ENCODE measurements around the gene FOXF2. TPM values are rescaled to one million over a fixed set of nuclear protein-coding genes. Genes with fewer than 3 reads are reported as not detected.

Gene FOXF2
- total and polyA plus RNA-seq, 2 of the 4 experiments (the other 2 are of a cell fraction): 2.5 to 16.3 TPM

- Histone ChIP-seq H3K14ac (replicated peaks; ENCODE audit: low read depth, low read length) (no peak overlapping the region), H4K20me1 (ENCODE audit: insufficient read depth, low read length) (no peaks in the 10 kb centered on the region), H2BK20ac (ENCODE audit: low read depth, low read length) (no peak overlapping the region), H4K8ac (ENCODE audit: low read depth in 2 of 2, low read length in 2 of 2) (no peak overlapping the region), H3K79me1 (ENCODE audit: low read depth in 1 of 2, low read length in 2 of 2) (no peaks in the 10 kb centered on the region), H2AFZ (replicated peaks; ENCODE audit: low read length, poor library complexity) (no peak overlapping the region), H2BK120ac (ENCODE audit: low read depth, low read length) (no peak overlapping the region), H3K36me3 (ENCODE audit: control insufficient read depth, insufficient read depth, low read length) (no peaks in the 10 kb centered on the region), H3K9me1 (ENCODE audit: insufficient read depth, low read length) (0 out of 2 replicates have a peak, but pooled peaks cover 4% of the 10 kb centered on the region), H3K4me3 (ENCODE audit: insufficient read depth, low read depth, low read length) (no peak overlapping the region), H3K4ac (ENCODE audit: low read depth, low read length) (no peak overlapping the region), H2BK5ac (ENCODE audit: low read depth, low read length, poor library complexity, severe bottlenecking) (no peak overlapping the region), H3K18ac (ENCODE audit: low read depth, low read length) (no peak overlapping the region), H3K27me3 (ENCODE audit: control insufficient read depth, insufficient read depth, low read length) (no peaks in the 10 kb centered on the region), H3K56ac (ENCODE audit: extremely low read depth, insufficient read depth, low read length) (no peak overlapping the region), H4K5ac (ENCODE audit: low read depth, low read length) (no peak overlapping the region), H2AK5ac (ENCODE audit: low read depth, low read length) (no peak overlapping the region), H3K9ac (ENCODE audit: low read depth, low read length) (no peak overlapping the region), H2AK9ac (replicated peaks; ENCODE audit: low read depth, low read length, poor library complexity) (no peak overlapping the region), H3K23ac (ENCODE audit: low read depth, low read length) (no peak overlapping the region), H3K27ac (ENCODE audit: insufficient read depth, low read length) (no peak overlapping the region), H3K9me3 (ENCODE audit: control insufficient read depth, insufficient read depth, low read length) (peaks cover 6% of the 10 kb centered on the region; the same call in 1 of the 2 replicates), H4K91ac (ENCODE audit: insufficient read depth, low read depth, low read length) (no peak overlapping the region), H3K4me1 (ENCODE audit: control insufficient read depth, insufficient read depth, low read length) (peaks cover 7% of the 10 kb centered on the region), H2BK15ac (ENCODE audit: low read depth, low read length) (no peak overlapping the region), H3K4me2 (ENCODE audit: low read depth, low read length) (no peak overlapping the region)
- 100% methylated on average over 1 of the region's 3 CpGs; no CpG with 5 or more reads in 1 of the 2 experiments for WGBS, 2 experiments (ENCODE audit: extremely low coverage in 2 of 2, insufficient read length in 1 of 2)
- intact Hi-C loops (cut with micrococcal nuclease) (no loop called here), dilution Hi-C loops (cut with HindIII; ENCODE audit: low sequenced_read_pairs, unreplicated experiment) (no loop called here), in situ Hi-C loops (cut with MboI; ENCODE audit: low sequenced_read_pairs) (no loop called here)
- CTCF ChIA-PET: no interaction called here
- BruUV-seq (replicated peaks): no TSS peak
- TF ChIP-seq CEBPB (IDR thresholded peaks at IDR 0.05; ENCODE audit: low read depth, low read length) (no peak), BHLHE40 (IDR thresholded peaks at IDR 0.05; ENCODE audit: low read depth, low read length) (no peak), MAFK (IDR thresholded peaks at IDR 0.05; ENCODE audit: low read depth, low read length) (no peak), FOS (IDR thresholded peaks at IDR 0.05; ENCODE audit: low read depth, low read length) (no peak), ELK1 (IDR thresholded peaks at IDR 0.05; ENCODE audit: borderline replicate concordance, low read depth, low read length) (no peak), RFX5 (IDR thresholded peaks at IDR 0.05; ENCODE audit: low read depth, low read length) (no peak), MAZ (IDR thresholded peaks at IDR 0.05; ENCODE audit: borderline replicate concordance, low read depth, low read length) (no peak), NFE2L2 (IDR thresholded peaks at IDR 0.05; ENCODE audit: low read depth, low read length) (no peak), CHD1 (IDR thresholded peaks at IDR 0.05; ENCODE audit: low read depth, low read length) (no peak), POLR2A (IDR thresholded peaks at IDR 0.05; ENCODE audit: low read depth, low read length) (no peak), RAD21 (IDR thresholded peaks at IDR 0.05; ENCODE audit: low read length) (no peak)
- TF ChIP-seq, protein P1, sequence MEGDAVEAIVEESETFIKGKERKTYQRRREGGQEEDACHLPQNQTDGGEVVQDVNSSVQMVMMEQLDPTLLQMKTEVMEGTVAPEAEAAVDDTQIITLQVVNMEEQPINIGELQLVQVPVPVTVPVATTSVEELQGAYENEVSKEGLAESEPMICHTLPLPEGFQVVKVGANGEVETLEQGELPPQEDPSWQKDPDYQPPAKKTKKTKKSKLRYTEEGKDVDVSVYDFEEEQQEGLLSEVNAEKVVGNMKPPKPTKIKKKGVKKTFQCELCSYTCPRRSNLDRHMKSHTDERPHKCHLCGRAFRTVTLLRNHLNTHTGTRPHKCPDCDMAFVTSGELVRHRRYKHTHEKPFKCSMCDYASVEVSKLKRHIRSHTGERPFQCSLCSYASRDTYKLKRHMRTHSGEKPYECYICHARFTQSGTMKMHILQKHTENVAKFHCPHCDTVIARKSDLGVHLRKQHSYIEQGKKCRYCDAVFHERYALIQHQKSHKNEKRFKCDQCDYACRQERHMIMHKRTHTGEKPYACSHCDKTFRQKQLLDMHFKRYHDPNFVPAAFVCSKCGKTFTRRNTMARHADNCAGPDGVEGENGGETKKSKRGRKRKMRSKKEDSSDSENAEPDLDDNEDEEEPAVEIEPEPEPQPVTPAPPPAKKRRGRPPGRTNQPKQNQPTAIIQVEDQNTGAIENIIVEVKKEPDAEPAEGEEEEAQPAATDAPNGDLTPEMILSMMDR (conservative IDR thresholded peaks at IDR 0.05; ENCODE audit: low read depth, low read length): no peak
- TF ChIP-seq, protein P2, sequence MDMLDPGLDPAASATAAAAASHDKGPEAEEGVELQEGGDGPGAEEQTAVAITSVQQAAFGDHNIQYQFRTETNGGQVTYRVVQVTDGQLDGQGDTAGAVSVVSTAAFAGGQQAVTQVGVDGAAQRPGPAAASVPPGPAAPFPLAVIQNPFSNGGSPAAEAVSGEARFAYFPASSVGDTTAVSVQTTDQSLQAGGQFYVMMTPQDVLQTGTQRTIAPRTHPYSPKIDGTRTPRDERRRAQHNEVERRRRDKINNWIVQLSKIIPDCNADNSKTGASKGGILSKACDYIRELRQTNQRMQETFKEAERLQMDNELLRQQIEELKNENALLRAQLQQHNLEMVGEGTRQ (IDR thresholded peaks at IDR 0.05; ENCODE audit: low read depth, low read length): no peak
- no peak for DNase-seq
- POLR2A ChIA-PET (ENCODE audit: unreplicated experiment): no interaction called here
- ATAC-seq (ENCODE audit: low read depth): no peak
Observed at GRCh38 chr6:1347161-1347560, 42.2 kb upstream of the FOXF2 start.

Data from IMR-90 (cell line).